GM06990 (cell line): ENCODE measurements around the gene CELA2A.
"Not testable (repeated sequence)": the region's sequence is repeated elsewhere in the genome, so short reads cannot be mapped to it uniquely, and the experiment has no call there.

Experiments
- DNase-seq: peaks from one replicate; pipeline ENCODE4 v3.0.0-alpha.2; 2011; ENCODE audit not compliant: insufficient read length; ENCODE audit errors: extremely low read depth
- H3K27me3 ChIP-seq: replicated peaks from 2 replicates; pipeline ENCODE4 v1.6.0; 2011; ENCODE audit warnings: low read length; ENCODE audit not compliant: control insufficient read depth, insufficient read depth
- H3K36me3 ChIP-seq: 2 replicates; pipeline ENCODE4 v1.5.1; 2011; ENCODE audit warnings: low read length; ENCODE audit not compliant: control insufficient read depth, insufficient read depth
- H3K4me3 ChIP-seq: replicated peaks from 2 replicates; pipeline ENCODE4 v1.5.1; 2011; ENCODE audit warnings: low read depth, mild to moderate bottlenecking, control low read depth, low read length
- CTCF ChIP-seq: IDR thresholded peaks from 2 replicates; pipeline ENCODE4 v1.5.1; 2011; ENCODE audit warnings: low read length, control low read depth, mild to moderate bottlenecking, inconsistent platforms; ENCODE audit not compliant: insufficient read depth, poor library complexity, severe bottlenecking

The CELA2A gene

GRCh38 chr1:15426492-15427279 lies 29.8 kb upstream of the CELA2A start:
- DNase-seq: no peak
- no peak overlapping the region for H3K4me3 ChIP-seq

GRCh38 chr1:15427280-15427666 lies 29.3 kb upstream of the CELA2A start:
- Histone ChIP-seq H3K36me3 (peaks cover 15% of the 10 kb centered on the region), H3K4me3 (no peak overlapping the region), H3K27me3 (no peaks in the 10 kb centered on the region)
- TF ChIP-seq CTCF: no peak
- no peak for DNase-seq

More at GRCh38 chr1:15426492-15427279, 29.8 kb upstream of the CELA2A start:
- no peaks in the 10 kb centered on the region for H3K27me3 ChIP-seq
- no peak for TF ChIP-seq CTCF
- H3K36me3 ChIP-seq: peaks cover 15% of the 10 kb centered on the region

GRCh38 chr1:15428252-15428651 lies 28.3 kb upstream of the CELA2A start:
- not testable (repeated sequence) for DNase-seq, H3K4me3 ChIP-seq, H3K27me3 ChIP-seq
- peaks cover 15% of the 10 kb centered on the region for H3K36me3 ChIP-seq

GRCh38 chr1:15428815-15429435 lies 27.6 kb upstream of the CELA2A start:
- peaks cover 15% of the 10 kb centered on the region for H3K36me3 ChIP-seq
- H3K27me3 ChIP-seq: no peaks in the 10 kb centered on the region
- no peak overlapping the region for H3K4me3 ChIP-seq
- DNase-seq: no peak
- TF ChIP-seq CTCF: no peak

GRCh38 chr1:15429701-15430149 lies 26.8 kb upstream of the CELA2A start:
- no peaks in the 10 kb centered on the region for H3K27me3 ChIP-seq
- no peak overlapping the region for H3K4me3 ChIP-seq
- no peak for DNase-seq
- TF ChIP-seq CTCF: no peak
- peaks cover 12% of the 10 kb centered on the region for H3K36me3 ChIP-seq

GRCh38 chr1:15430787-15431570 lies 25.6 kb upstream of the CELA2A start:
- H3K4me3 ChIP-seq: no peak overlapping the region
- H3K27me3 ChIP-seq: no peaks in the 10 kb centered on the region
- peak; percentile 97 for TF ChIP-seq CTCF
- H3K36me3 ChIP-seq: peaks cover 12% of the 10 kb centered on the region
- DNase-seq: peak; percentile 51
